ENCODE measurements around the gene TNFRSF21. TPM values are rescaled to one million over a fixed set of nuclear protein-coding genes. Genes with fewer than 3 reads are reported as not detected.

Gene TNFRSF21
- total RNA-seq, 4 donors from 2014 or later: 43.4 to 78.9 (median 63.0) TPM

DNA sequence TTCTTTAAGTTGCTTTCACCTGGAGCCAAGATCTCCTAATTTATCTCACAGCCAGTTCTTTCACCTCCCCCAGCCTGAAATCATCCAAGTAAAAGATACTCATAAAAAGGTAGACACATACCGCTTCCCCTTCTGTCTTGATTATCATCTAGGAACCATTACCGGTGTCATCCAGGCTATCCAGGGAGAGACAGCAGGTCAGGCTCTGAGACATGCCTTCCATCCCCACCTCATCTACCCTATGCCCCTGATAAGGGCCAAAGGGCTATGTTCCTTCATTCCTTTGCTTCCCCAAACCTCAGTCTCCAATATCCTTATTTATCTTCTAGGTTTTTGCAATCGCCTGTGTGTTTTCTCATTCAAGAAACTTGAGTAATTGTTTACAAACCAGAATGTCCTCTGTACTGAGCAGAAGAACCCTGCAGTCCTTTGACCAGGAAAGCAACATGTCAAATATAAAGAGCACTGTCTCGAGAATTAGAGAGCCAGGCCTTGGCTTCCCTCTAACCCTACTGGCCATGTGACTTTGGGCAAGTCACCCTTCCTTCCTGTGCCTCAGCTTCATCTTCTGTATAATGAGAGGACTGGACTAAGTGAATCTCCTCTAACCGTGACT, 41.0 kb downstream of the TNFRSF21 start:
- H3K27ac ChIP-seq: no peak overlapping the region

DNA sequence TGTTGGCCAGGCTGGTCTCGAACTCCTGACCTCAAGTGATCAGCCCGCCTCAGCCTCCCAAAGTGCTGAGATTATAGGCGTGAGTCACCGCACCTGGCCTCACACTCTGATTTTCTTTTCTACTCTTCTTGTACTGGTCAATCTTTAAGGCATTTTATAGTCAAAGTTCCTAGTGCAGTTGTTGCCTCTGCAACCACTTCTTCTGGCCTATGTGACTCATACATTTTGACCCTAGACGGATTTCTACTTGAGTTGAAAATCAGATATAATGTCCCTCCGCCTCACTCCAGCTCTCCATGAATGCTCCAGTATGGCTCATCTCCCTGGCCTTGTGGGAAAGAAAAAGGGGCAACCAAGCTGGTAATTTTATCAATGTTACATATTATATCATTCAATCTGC, 42.4 kb downstream of the TNFRSF21 start:
- no peak overlapping the region for H3K27ac ChIP-seq
- peaks cover 0 to 27% (median 0%) of the 10 kb centered on the region in 3 donors for H3K36me3 ChIP-seq
- no peaks in the 10 kb centered on the region for H3K4me1 ChIP-seq
- WGBS, 2 donors: 81 to 89% methylated on average over 6 of the region's 6 CpGs
- no peaks in the 10 kb centered on the region for H3K27me3 ChIP-seq
- TF ChIP-seq, protein P1, sequence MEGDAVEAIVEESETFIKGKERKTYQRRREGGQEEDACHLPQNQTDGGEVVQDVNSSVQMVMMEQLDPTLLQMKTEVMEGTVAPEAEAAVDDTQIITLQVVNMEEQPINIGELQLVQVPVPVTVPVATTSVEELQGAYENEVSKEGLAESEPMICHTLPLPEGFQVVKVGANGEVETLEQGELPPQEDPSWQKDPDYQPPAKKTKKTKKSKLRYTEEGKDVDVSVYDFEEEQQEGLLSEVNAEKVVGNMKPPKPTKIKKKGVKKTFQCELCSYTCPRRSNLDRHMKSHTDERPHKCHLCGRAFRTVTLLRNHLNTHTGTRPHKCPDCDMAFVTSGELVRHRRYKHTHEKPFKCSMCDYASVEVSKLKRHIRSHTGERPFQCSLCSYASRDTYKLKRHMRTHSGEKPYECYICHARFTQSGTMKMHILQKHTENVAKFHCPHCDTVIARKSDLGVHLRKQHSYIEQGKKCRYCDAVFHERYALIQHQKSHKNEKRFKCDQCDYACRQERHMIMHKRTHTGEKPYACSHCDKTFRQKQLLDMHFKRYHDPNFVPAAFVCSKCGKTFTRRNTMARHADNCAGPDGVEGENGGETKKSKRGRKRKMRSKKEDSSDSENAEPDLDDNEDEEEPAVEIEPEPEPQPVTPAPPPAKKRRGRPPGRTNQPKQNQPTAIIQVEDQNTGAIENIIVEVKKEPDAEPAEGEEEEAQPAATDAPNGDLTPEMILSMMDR (IDR thresholded peaks at IDR 0.05): no peak
- no peak for TF ChIP-seq POLR2A (IDR thresholded peaks at IDR 0.05)
- intact Hi-C loops (cut with DNase I): no loop called here
- H3K4me3 ChIP-seq: no peak overlapping the region
- DNase-seq: no peak
- H3K9me3 ChIP-seq: no peaks in the 10 kb centered on the region

More for the DNA sequence above, 41.0 kb downstream of the TNFRSF21 start:
- intact Hi-C loops (cut with DNase I): no loop called here
- TF ChIP-seq, protein P1 (IDR thresholded peaks at IDR 0.05): no peak
- no peak for TF ChIP-seq POLR2A (IDR thresholded peaks at IDR 0.05)
- Histone ChIP-seq H3K9me3 (no peaks in the 10 kb centered on the region), H3K4me3 (no peak overlapping the region), H3K27me3 (no peaks in the 10 kb centered on the region), H3K36me3 (peaks cover 0 to 27% (median 0%) of the 10 kb centered on the region in 3 donors), H3K4me1 (no peaks in the 10 kb centered on the region)
- no peak for DNase-seq
- 80 to 92% methylated on average over 5 of the region's 5 CpGs for WGBS, 2 donors

DNA sequence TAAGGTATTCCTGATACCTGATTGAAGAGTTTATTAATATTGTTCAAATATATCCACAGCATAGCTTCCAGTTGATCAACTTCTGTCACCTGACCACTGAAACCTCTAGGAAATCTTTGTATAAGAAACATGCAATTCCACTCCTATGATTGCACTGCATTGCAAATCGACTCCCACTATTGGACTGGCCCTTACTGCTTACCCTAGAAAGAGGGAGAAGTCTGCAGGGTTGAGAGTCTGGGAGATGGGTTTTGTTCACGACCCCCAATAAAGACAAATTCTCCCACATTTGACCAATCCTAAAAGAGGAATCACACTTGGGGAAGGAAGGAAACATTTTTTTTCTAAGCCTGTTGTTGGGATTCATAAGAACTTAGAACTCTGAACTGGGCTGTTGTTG, 43.7 kb downstream of the TNFRSF21 start:
- H3K27me3 ChIP-seq: no peaks in the 10 kb centered on the region
- WGBS, 2 donors: 79 to 80% methylated on average over 2 of the region's 2 CpGs
- H3K4me1 ChIP-seq: no peaks in the 10 kb centered on the region
- peaks cover 0 to 34% (median 0%) of the 10 kb centered on the region in 3 donors for H3K36me3 ChIP-seq
- intact Hi-C loops (cut with DNase I): no loop called here
- DNase-seq: no peak
- TF ChIP-seq, protein P1 (IDR thresholded peaks at IDR 0.05): no peak
- no peak for TF ChIP-seq POLR2A (IDR thresholded peaks at IDR 0.05)
- H3K9me3 ChIP-seq: no peaks in the 10 kb centered on the region
- no peak overlapping the region for H3K27ac ChIP-seq
- no peak overlapping the region for H3K4me3 ChIP-seq

DNA sequence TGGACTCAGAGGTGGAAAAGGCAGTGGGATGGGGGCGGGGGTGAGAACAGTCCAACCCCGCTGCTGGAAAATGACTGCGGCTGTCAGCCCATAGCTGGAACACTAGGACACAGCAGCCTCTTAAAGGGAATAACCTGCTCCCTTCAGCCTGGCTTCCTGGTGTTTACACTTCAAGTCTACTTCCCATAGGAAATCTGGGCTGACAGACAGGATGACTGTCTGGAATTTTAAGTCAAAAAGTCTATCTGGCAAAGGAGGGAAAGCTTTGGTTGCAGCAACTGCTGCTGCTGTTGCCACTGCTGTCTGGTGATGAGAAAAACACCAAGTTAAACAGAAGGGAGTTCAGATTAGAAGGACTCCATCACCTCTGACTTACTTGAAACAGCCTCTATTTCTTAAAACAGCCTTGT, 44.9 kb downstream of the TNFRSF21 start:
- WGBS, 2 donors: 71 to 82% methylated on average over 3 of the region's 3 CpGs
- intact Hi-C loops (cut with DNase I): no loop called here
- no peak for DNase-seq

DNA sequence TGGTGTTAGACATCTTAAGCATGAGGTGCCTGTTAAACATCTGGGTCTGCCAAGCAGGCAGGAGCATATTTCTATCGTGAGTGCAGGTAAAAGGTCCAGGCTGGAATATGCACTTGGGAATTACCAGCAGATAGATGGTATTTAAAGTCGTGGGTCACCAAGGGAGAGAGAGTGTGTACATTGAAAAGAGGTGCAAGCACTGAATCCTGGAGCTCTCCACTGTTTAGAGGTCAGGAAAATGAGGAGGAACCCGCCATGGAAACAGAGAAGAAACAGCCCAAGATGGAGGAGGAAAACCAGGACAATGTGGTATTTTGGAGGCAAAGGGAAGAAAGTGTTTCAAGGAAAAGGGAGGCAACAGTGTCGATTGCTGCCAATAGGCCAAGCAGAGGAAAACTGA, 46.4 kb downstream of the TNFRSF21 start:
- Histone ChIP-seq H3K36me3 (peaks cover 0 to 48% (median 0%) of the 10 kb centered on the region in 3 donors), H3K4me1 (no peaks in the 10 kb centered on the region), H3K27me3 (no peaks in the 10 kb centered on the region), H3K4me3 (no peak overlapping the region), H3K9me3 (no peaks in the 10 kb centered on the region), H3K27ac (no peak overlapping the region)
- TF ChIP-seq, protein P1 (IDR thresholded peaks at IDR 0.05): no peak
- TF ChIP-seq POLR2A (IDR thresholded peaks at IDR 0.05): no peak
- intact Hi-C loops (cut with DNase I): no loop called here
- WGBS, 2 donors: 80 to 83% methylated on average over 4 of the region's 4 CpGs
- no peak for DNase-seq

More for the DNA sequence above, 44.9 kb downstream of the TNFRSF21 start:
- TF ChIP-seq, protein P1 (IDR thresholded peaks at IDR 0.05): no peak
- TF ChIP-seq POLR2A (IDR thresholded peaks at IDR 0.05): no peak
- H3K27me3 ChIP-seq: no peaks in the 10 kb centered on the region
- H3K27ac ChIP-seq: no peak overlapping the region
- H3K4me1 ChIP-seq: no peaks in the 10 kb centered on the region
- peaks cover 0 to 34% (median 0%) of the 10 kb centered on the region in 3 donors for H3K36me3 ChIP-seq
- no peaks in the 10 kb centered on the region for H3K9me3 ChIP-seq
- no peak overlapping the region for H3K4me3 ChIP-seq

Measured in esophagus squamous epithelium (tissue), 5 donors.